ENCODE measurements around the gene FOXN4.
A peak's percentile ranks its signal among the peaks of the same experiment; 100 is the strongest.

FOXN4 gene

DNA sequence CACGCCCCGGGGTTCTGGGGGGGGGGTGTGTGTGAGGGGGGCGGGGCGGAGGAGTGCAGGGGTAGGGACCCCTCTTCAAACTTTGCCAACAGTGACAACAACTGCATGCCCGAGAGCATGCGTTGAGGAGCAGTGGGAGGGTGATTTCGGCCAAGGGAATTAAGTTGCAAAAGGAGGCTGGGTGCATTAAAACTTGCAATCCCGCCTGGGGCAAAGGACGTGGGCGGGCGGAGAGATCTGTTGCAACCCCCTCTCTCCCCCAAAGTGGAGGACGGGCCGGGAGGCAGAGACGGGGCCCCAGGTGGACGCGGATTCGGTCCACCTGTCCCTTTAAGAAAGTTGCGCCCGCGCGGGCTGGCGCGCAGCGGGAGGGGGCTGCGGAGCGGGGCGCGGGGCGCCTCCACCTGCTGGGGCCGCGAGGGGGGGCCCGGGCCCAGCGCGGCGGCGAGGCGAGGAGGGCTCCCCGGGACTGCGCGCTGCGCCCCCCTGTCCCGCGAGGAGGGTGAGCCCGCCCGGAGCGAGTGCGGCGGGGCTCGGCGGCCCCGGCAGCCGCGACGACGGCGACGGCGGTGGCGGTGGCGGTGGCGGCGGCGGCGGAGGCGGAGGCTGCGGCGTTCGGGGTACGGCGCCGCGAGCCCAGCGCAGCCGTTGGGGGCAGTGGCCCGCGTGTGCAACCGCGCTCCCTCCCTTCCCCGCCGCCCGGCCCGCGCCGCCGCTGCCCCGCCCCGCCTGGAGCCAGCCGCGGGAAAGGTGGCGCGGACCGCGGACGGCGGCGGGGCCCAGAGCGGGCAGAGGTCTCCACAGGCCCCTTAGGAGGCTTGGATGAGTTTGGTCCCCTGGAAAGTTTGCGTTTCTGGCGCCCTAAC, 530 bp upstream of the FOXN4 start:
- H3K9me2 ChIP-seq (replicated peaks; ENCODE audit: insufficient read depth, low read length), result no peaks in the 10 kb centered on the region
- peak overlapping the region; percentile 93 for H3K4me2 ChIP-seq (ENCODE audit: low read depth, low read length, poor library complexity, severe bottlenecking)
- peak overlapping the region; percentile 98 for H2AFZ ChIP-seq (ENCODE audit: low read depth, low read length, severe bottlenecking)
- no peaks in the 10 kb centered on the region for H3K79me2 ChIP-seq (ENCODE audit: insufficient read depth, low read length)
- H3F3A ChIP-seq (ENCODE audit: insufficient read depth), result peaks cover 14% of the 10 kb centered on the region
- TF ChIP-seq, protein P1, sequence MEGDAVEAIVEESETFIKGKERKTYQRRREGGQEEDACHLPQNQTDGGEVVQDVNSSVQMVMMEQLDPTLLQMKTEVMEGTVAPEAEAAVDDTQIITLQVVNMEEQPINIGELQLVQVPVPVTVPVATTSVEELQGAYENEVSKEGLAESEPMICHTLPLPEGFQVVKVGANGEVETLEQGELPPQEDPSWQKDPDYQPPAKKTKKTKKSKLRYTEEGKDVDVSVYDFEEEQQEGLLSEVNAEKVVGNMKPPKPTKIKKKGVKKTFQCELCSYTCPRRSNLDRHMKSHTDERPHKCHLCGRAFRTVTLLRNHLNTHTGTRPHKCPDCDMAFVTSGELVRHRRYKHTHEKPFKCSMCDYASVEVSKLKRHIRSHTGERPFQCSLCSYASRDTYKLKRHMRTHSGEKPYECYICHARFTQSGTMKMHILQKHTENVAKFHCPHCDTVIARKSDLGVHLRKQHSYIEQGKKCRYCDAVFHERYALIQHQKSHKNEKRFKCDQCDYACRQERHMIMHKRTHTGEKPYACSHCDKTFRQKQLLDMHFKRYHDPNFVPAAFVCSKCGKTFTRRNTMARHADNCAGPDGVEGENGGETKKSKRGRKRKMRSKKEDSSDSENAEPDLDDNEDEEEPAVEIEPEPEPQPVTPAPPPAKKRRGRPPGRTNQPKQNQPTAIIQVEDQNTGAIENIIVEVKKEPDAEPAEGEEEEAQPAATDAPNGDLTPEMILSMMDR (IDR thresholded peaks at IDR 0.05; ENCODE audit: insufficient read depth, low read length, poor library complexity, severe bottlenecking), result no peak
- no peak for TF ChIP-seq EZH2phosphoT487 (conservative IDR thresholded peaks at IDR 0.05; ENCODE audit: low read length)
- peak overlapping the region; percentile 87 for H3K9ac ChIP-seq (ENCODE audit: low read length)
- H3K9me3 ChIP-seq (ENCODE audit: insufficient read depth, low read length), result no peaks in the 10 kb centered on the region
- H3K4me3 ChIP-seq (ENCODE audit: insufficient read depth, low read length, poor library complexity, severe bottlenecking), result peak overlapping the region; percentile 83
- H3K36me3 ChIP-seq (ENCODE audit: low read length), result no peaks in the 10 kb centered on the region
- H4K20me1 ChIP-seq (ENCODE audit: low read depth, low read length), result no peaks in the 10 kb centered on the region
- H3K27ac ChIP-seq (ENCODE audit: low read depth, low read length), result peak overlapping the region; percentile 62
- H3K27me3 ChIP-seq (ENCODE audit: low read length), result no peaks in the 10 kb centered on the region

- Histone ChIP-seq H3K9me3 (ENCODE audit: insufficient read depth, low read length) (no peaks in the 10 kb centered on the region), H3K27me3 (ENCODE audit: low read length) (no peaks in the 10 kb centered on the region), H2AFZ (ENCODE audit: low read depth, low read length, severe bottlenecking) (no peak overlapping the region), H3K4me2 (ENCODE audit: low read depth, low read length, poor library complexity, severe bottlenecking) (no peak overlapping the region), H4K20me1 (ENCODE audit: low read depth, low read length) (no peaks in the 10 kb centered on the region), H3K27ac (ENCODE audit: low read depth, low read length) (no peak overlapping the region), H3K9ac (ENCODE audit: low read length) (no peak overlapping the region), H3K9me2 (replicated peaks; ENCODE audit: insufficient read depth, low read length) (no peaks in the 10 kb centered on the region), H3K36me3 (ENCODE audit: low read length) (no peaks in the 10 kb centered on the region), H3K79me2 (ENCODE audit: insufficient read depth, low read length) (no peaks in the 10 kb centered on the region), H3F3A (ENCODE audit: insufficient read depth) (peaks cover 14% of the 10 kb centered on the region), H3K4me3 (ENCODE audit: insufficient read depth, low read length, poor library complexity, severe bottlenecking) (no peak overlapping the region)
- no peak for TF ChIP-seq EZH2phosphoT487 (conservative IDR thresholded peaks at IDR 0.05; ENCODE audit: low read length)
- TF ChIP-seq, protein P1 (IDR thresholded peaks at IDR 0.05; ENCODE audit: insufficient read depth, low read length, poor library complexity, severe bottlenecking), result no peak
Measured at GRCh38 chr12:109307051-109307450, 2.0 kb downstream of the FOXN4 start.

DNA sequence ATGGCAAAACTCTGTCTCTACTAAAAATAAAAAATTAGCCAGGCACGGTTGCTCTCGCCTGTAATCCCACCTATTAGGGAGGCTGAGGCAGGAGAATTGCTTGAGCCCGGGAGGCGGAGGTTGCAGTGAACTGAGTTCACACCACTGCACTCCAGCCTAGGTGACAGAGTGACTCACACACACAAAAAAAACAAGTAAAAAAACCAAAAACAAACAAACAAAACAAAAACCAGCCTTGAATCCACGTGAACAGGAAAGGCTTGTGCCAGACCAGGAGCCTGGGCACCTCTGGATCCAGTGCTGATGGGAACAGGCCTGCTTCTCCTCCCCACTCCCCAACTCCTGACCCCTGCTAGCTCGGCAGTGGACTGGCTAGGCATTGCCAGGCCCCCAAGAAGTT, 3.5 kb downstream of the FOXN4 start:
- Histone ChIP-seq H4K20me1 (ENCODE audit: low read depth, low read length) (no peaks in the 10 kb centered on the region), H3F3A (ENCODE audit: insufficient read depth) (peaks cover 2% of the 10 kb centered on the region; the same call in 1 of the 2 replicates), H3K9ac (ENCODE audit: low read length) (no peak overlapping the region), H3K4me2 (ENCODE audit: low read depth, low read length, poor library complexity, severe bottlenecking) (no peak overlapping the region), H3K36me3 (ENCODE audit: low read length) (no peaks in the 10 kb centered on the region), H3K79me2 (ENCODE audit: insufficient read depth, low read length) (no peaks in the 10 kb centered on the region), H3K27me3 (ENCODE audit: low read length) (no peaks in the 10 kb centered on the region), H2AFZ (ENCODE audit: low read depth, low read length, severe bottlenecking) (no peak overlapping the region), H3K9me3 (ENCODE audit: insufficient read depth, low read length) (no peaks in the 10 kb centered on the region), H3K4me3 (ENCODE audit: insufficient read depth, low read length, poor library complexity, severe bottlenecking) (no peak overlapping the region), H3K9me2 (replicated peaks; ENCODE audit: insufficient read depth, low read length) (no peaks in the 10 kb centered on the region), H3K27ac (ENCODE audit: low read depth, low read length) (no peak overlapping the region)
- no peak for TF ChIP-seq EZH2phosphoT487 (conservative IDR thresholded peaks at IDR 0.05; ENCODE audit: low read length)
- TF ChIP-seq, protein P1 (IDR thresholded peaks at IDR 0.05; ENCODE audit: insufficient read depth, low read length, poor library complexity, severe bottlenecking), result no peak
